Measurements from ENCODE around the gene WWOX.
"Not testable (repeated sequence)": the region's sequence is repeated elsewhere in the genome, so short reads cannot be mapped to it uniquely, and the experiment has no call there.

WWOX gene

DNA sequence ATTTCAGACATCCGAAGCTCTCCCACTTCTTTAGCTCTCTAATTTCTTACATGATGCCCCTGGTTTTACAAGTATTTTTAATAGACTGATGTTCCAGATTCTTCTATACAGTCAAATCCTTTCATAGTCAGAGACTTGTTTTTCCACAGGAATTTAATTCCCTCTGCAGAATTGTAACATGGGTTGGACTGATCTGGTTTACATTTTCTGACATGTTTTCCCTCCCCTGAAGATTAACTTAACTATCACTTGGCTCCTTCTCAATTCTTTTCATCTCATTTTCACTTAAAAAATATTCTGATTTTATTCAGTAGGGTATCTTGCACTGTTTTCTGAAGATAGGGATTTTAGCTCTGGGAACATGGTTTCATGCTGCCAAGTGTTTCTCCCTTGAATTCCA, 1148.9 kb downstream of the WWOX start:
- H3K36me3 ChIP-seq (ENCODE audit: control insufficient read depth in 2 of 2, insufficient read depth in 2 of 2, low read length in 2 of 2): no peaks in the 10 kb centered on the region
- no peak overlapping the region for H3K9ac ChIP-seq (ENCODE audit: low read depth in 1 of 2, low read length in 2 of 2)
- H3K27me3 ChIP-seq (ENCODE audit: control insufficient read depth in 2 of 2, insufficient read depth in 2 of 2, low read length in 2 of 2): no peaks in the 10 kb centered on the region
- no peaks in the 10 kb centered on the region for H3K9me3 ChIP-seq (ENCODE audit: control insufficient read depth in 2 of 2, low read length in 2 of 2)
- peaks cover 0 to 2% of the 10 kb centered on the region in 2 donors for H3K4me1 ChIP-seq (ENCODE audit: control insufficient read depth in 2 of 2, insufficient read depth in 2 of 2, low read length in 2 of 2)
- H3K27ac ChIP-seq (ENCODE audit: low read depth in 2 of 2, low read length in 2 of 2): no peak overlapping the region
- H3K4me3 ChIP-seq (ENCODE audit: low read length in 2 of 2): no peak overlapping the region

DNA sequence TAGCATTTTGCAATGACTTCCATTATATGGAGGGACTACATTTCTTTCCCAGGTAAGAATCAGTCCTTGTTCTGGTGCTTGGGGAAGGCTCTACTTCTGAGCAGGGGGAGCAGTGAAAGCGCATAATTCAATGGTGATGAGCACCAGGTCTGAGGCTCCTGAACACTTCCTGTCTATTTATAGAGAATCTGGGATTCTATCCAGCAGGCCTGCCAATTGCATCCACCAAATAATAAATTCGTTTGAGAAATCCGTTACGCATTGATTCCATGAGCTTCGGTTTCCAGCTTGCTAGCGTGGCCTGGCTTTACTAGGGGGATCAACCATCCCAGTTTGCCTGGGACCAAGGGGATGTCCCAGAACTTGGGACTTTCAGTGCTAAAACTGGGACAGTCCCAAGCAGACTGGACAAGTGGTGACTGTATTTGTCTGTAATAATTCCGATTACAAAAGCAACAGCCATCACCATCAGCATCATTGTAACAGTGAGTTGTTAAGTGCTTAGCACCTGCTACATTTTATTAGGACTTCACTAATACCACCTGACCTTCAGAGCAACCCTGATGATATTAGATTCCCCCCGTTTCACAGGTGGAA, 1151.1 kb downstream of the WWOX start:
- Histone ChIP-seq H3K27me3 (ENCODE audit: control insufficient read depth in 2 of 2, insufficient read depth in 2 of 2, low read length in 2 of 2) (no peaks in the 10 kb centered on the region), H3K9me3 (ENCODE audit: control insufficient read depth in 2 of 2, low read length in 2 of 2) (no peaks in the 10 kb centered on the region), H3K9ac (ENCODE audit: low read depth in 1 of 2, low read length in 2 of 2) (no peak overlapping the region), H3K4me3 (ENCODE audit: low read length in 2 of 2) (no peak overlapping the region), H3K4me1 (ENCODE audit: control insufficient read depth in 2 of 2, insufficient read depth in 2 of 2, low read length in 2 of 2) (peaks cover 0 to 2% of the 10 kb centered on the region in 2 donors), H3K36me3 (ENCODE audit: control insufficient read depth in 2 of 2, insufficient read depth in 2 of 2, low read length in 2 of 2) (no peaks in the 10 kb centered on the region), H3K27ac (ENCODE audit: low read depth in 2 of 2, low read length in 2 of 2) (no peak overlapping the region)

- Histone ChIP-seq H3K4me3 (ENCODE audit: low read length in 2 of 2) (no peak overlapping the region), H3K4me1 (ENCODE audit: control insufficient read depth in 2 of 2, insufficient read depth in 2 of 2, low read length in 2 of 2) (peaks cover 0 to 2% of the 10 kb centered on the region in 2 donors), H3K27me3 (ENCODE audit: control insufficient read depth in 2 of 2, insufficient read depth in 2 of 2, low read length in 2 of 2) (no peaks in the 10 kb centered on the region), H3K27ac (ENCODE audit: low read depth in 2 of 2, low read length in 2 of 2) (no peak overlapping the region), H3K9me3 (ENCODE audit: control insufficient read depth in 2 of 2, low read length in 2 of 2) (no peaks in the 10 kb centered on the region), H3K36me3 (ENCODE audit: control insufficient read depth in 2 of 2, insufficient read depth in 2 of 2, low read length in 2 of 2) (no peaks in the 10 kb centered on the region), H3K9ac (ENCODE audit: low read depth in 1 of 2, low read length in 2 of 2) (no peak overlapping the region)
Observed at GRCh38 chr16:79253100-79253631, 1153.7 kb downstream of the WWOX start.

DNA sequence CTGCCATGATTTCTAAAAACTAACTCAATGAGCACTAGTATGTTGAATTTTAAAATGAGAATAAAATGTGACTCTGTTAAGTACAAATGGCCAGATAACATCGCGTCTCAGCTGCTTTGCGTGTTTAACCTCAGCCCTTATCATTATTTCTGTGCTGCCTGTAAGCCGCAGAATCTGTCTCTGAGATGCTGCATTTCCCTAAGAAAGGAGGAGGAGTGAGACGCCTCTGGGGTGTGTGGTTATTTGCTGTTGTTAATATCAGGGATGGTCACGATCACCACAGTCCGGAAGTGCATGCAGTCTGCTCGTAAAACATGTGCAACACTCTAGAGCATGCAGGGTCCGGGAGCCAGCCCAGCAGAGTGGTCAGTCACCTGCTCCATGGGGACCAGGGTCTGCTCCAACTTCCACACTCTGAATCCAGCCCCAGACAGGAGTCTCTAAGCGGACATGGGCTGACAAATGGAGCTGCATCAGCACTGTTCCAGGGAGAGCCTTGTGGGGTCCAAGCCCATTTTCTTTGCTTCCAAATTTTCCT, 1158.6 kb downstream of the WWOX start:
- no peak overlapping the region for H3K27ac ChIP-seq (ENCODE audit: low read depth in 2 of 2, low read length in 2 of 2)
- no peak overlapping the region for H3K9ac ChIP-seq (ENCODE audit: low read depth in 1 of 2, low read length in 2 of 2)
- H3K27me3 ChIP-seq (ENCODE audit: control insufficient read depth in 2 of 2, insufficient read depth in 2 of 2, low read length in 2 of 2): no peaks in the 10 kb centered on the region
- peaks cover 2 to 3% of the 10 kb centered on the region in 2 donors for H3K4me1 ChIP-seq (ENCODE audit: control insufficient read depth in 2 of 2, insufficient read depth in 2 of 2, low read length in 2 of 2)
- H3K36me3 ChIP-seq (ENCODE audit: control insufficient read depth in 2 of 2, insufficient read depth in 2 of 2, low read length in 2 of 2): no peaks in the 10 kb centered on the region
- H3K4me3 ChIP-seq (ENCODE audit: low read length in 2 of 2): no peak overlapping the region
- no peaks in the 10 kb centered on the region for H3K9me3 ChIP-seq (ENCODE audit: control insufficient read depth in 2 of 2, low read length in 2 of 2)

- H3K36me3 ChIP-seq (ENCODE audit: control insufficient read depth in 2 of 2, insufficient read depth in 2 of 2, low read length in 2 of 2); H3K9me3 ChIP-seq (ENCODE audit: control insufficient read depth in 2 of 2, low read length in 2 of 2); H3K4me3 ChIP-seq (ENCODE audit: low read length in 2 of 2); H3K27ac ChIP-seq (ENCODE audit: low read depth in 2 of 2, low read length in 2 of 2); H3K4me1 ChIP-seq (ENCODE audit: control insufficient read depth in 2 of 2, insufficient read depth in 2 of 2, low read length in 2 of 2); H3K9ac ChIP-seq (ENCODE audit: low read depth in 1 of 2, low read length in 2 of 2); H3K27me3 ChIP-seq (ENCODE audit: control insufficient read depth in 2 of 2, insufficient read depth in 2 of 2, low read length in 2 of 2): not testable (repeated sequence)
Observed at GRCh38 chr16:79260890-79261289, 1161.4 kb downstream of the WWOX start.

- Histone ChIP-seq H3K4me3 (ENCODE audit: low read length in 2 of 2) (no peak overlapping the region), H3K9me3 (ENCODE audit: control insufficient read depth in 2 of 2, low read length in 2 of 2) (no peaks in the 10 kb centered on the region), H3K27me3 (ENCODE audit: control insufficient read depth in 2 of 2, insufficient read depth in 2 of 2, low read length in 2 of 2) (peaks cover 0 to 2% of the 10 kb centered on the region in 2 donors), H3K36me3 (ENCODE audit: control insufficient read depth in 2 of 2, insufficient read depth in 2 of 2, low read length in 2 of 2) (no peaks in the 10 kb centered on the region), H3K4me1 (ENCODE audit: control insufficient read depth in 2 of 2, insufficient read depth in 2 of 2, low read length in 2 of 2) (peaks cover 0 to 3% of the 10 kb centered on the region in 2 donors), H3K27ac (ENCODE audit: low read depth in 2 of 2, low read length in 2 of 2) (no peak overlapping the region), H3K9ac (ENCODE audit: low read depth in 1 of 2, low read length in 2 of 2) (no peak overlapping the region)
Observed at GRCh38 chr16:79261481-79261940, 1162.1 kb downstream of the WWOX start.

DNA sequence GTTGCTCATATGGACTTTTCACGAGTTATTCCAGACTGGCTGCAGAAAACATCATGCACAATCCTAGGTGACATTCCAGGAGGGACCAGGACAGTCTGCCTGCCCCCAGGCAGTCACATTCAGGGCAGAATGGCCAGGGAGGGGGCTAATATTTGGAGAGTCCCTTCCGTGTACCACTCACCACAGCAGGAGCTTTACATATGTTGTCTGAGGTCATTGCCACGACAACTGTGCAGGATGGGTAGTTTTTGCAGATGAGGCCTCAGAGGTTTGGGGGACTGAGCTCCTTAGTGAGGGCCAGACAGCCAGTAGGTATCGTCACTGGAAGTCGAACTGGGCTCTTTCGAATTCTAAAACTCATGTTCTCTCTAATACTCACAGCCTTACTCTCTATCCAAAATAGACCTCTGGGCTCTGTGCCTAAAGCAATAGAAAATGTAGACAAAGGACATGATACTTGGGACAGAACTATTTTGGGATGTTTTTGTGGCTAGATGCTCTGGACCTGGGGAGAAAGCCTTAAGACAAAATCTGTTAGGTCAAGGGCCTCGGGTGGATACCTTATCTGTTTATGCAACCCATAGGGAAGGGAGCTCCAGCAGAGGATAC, 1162.6 kb downstream of the WWOX start:
- no peaks in the 10 kb centered on the region for H3K36me3 ChIP-seq (ENCODE audit: control insufficient read depth in 2 of 2, insufficient read depth in 2 of 2, low read length in 2 of 2)
- H3K9ac ChIP-seq (ENCODE audit: low read depth in 1 of 2, low read length in 2 of 2): no peak overlapping the region
- H3K27ac ChIP-seq (ENCODE audit: low read depth in 2 of 2, low read length in 2 of 2): no peak overlapping the region
- no peak overlapping the region for H3K4me3 ChIP-seq (ENCODE audit: low read length in 2 of 2)
- peaks cover 0 to 3% of the 10 kb centered on the region in 2 donors for H3K4me1 ChIP-seq (ENCODE audit: control insufficient read depth in 2 of 2, insufficient read depth in 2 of 2, low read length in 2 of 2)
- H3K27me3 ChIP-seq (ENCODE audit: control insufficient read depth in 2 of 2, insufficient read depth in 2 of 2, low read length in 2 of 2): peaks cover 0 to 2% of the 10 kb centered on the region in 2 donors
- H3K9me3 ChIP-seq (ENCODE audit: control insufficient read depth in 2 of 2, low read length in 2 of 2): no peaks in the 10 kb centered on the region

Measured in mucosa of rectum (tissue), 2 donors.